Neuronal stem cell (in vitro differentiated cells): ENCODE measurements around the gene NAT16.
"Not testable (repeated sequence)": the region's sequence is repeated elsewhere in the genome, so short reads cannot be mapped to it uniquely, and the experiment has no call there.

Experiments
- DNase-seq: peaks from one replicate; pipeline ENCODE4 v3.0.0-alpha.2; 2013; ENCODE audit warnings: low spot score
- H2AFZ ChIP-seq: one replicate; pipeline ENCODE4 v1.6.1; 2013; ENCODE audit warnings: mild to moderate bottlenecking, low read length, inconsistent platforms
- H2AK5ac ChIP-seq: 2 replicates; pipeline ENCODE4 v1.6.1; 2013; ENCODE audit warnings: low read depth, mild to moderate bottlenecking, inconsistent platforms, low read length, moderate library complexity, mixed read lengths
- H2BK120ac ChIP-seq: 2 replicates; pipeline ENCODE4 v1.6.1; 2013; ENCODE audit warnings: low read depth, mild to moderate bottlenecking, inconsistent platforms, low read length, moderate library complexity, mixed read lengths
- H2BK12ac ChIP-seq: one replicate; pipeline ENCODE4 v1.6.1; 2013; ENCODE audit warnings: low read length, inconsistent platforms
- H2BK15ac ChIP-seq: 2 replicates; pipeline ENCODE4 v1.6.1; 2013; ENCODE audit warnings: mild to moderate bottlenecking, low read length, inconsistent platforms, mixed read lengths
- H2BK5ac ChIP-seq: one replicate; pipeline ENCODE4 v1.6.1; 2013; ENCODE audit warnings: inconsistent platforms, mild to moderate bottlenecking, low read length, moderate library complexity
- H3K14ac ChIP-seq: one replicate; pipeline ENCODE4 v1.6.1; 2013; ENCODE audit warnings: low read length, inconsistent platforms
- H3K18ac ChIP-seq: 2 replicates; pipeline ENCODE4 v1.6.1; 2013; ENCODE audit warnings: low read length, inconsistent platforms
- H3K23ac ChIP-seq: 2 replicates; pipeline ENCODE4 v1.6.1; 2013; ENCODE audit warnings: low read depth, mild to moderate bottlenecking, mixed read lengths, low read length, inconsistent platforms; ENCODE audit not compliant: poor library complexity
- H3K27ac ChIP-seq: replicated peaks from 3 replicates; pipeline ENCODE4 v1.5.1; 2013; ENCODE audit warnings: low read length, inconsistent platforms
- H3K27me3 ChIP-seq, 3 experiments: 2 replicates each; pipeline ENCODE4 v1.6.1; 2013; ENCODE audit warnings: low read length in 3 of 3, mild to moderate bottlenecking in 2 of 3, inconsistent platforms in 1 of 3, low read depth in 1 of 3, mixed read lengths in 1 of 3, moderate library complexity in 1 of 3; ENCODE audit not compliant: control insufficient read depth in 3 of 3, insufficient read depth in 3 of 3
- H3K36me3 ChIP-seq, 2 donors: replicated peaks in 1 of 2; 2 replicates each; pipeline ENCODE4 v1.6.1; 2013; ENCODE audit warnings: low read length in 2 of 2; ENCODE audit not compliant: control insufficient read depth in 2 of 2, insufficient read depth in 2 of 2
- H3K4ac ChIP-seq: 2 replicates; pipeline ENCODE4 v1.6.1; 2013; ENCODE audit warnings: inconsistent platforms, mild to moderate bottlenecking, low read length, moderate library complexity
- H3K4me1 ChIP-seq, 2 donors: 1 replicate in 1 of 2; 2 replicates in 1 of 2; pipeline ENCODE4 v1.6.1; 2013; ENCODE audit warnings: low read length in 2 of 2, low read depth in 1 of 2; ENCODE audit not compliant: control insufficient read depth in 2 of 2, insufficient read depth in 1 of 2
- H3K4me2 ChIP-seq: one replicate; pipeline ENCODE4 v1.6.1; 2013; ENCODE audit warnings: mild to moderate bottlenecking, low read length, inconsistent platforms; ENCODE audit not compliant: insufficient read depth, poor library complexity, severe bottlenecking
- H3K4me3 ChIP-seq, 2 donors: 2 replicates each; pipeline ENCODE4 v1.5.1; 2013; ENCODE audit warnings: low read length in 2 of 2, mild to moderate bottlenecking in 2 of 2, inconsistent platforms in 1 of 2, moderate library complexity in 1 of 2
- H3K79me1 ChIP-seq: one replicate; pipeline ENCODE4 v1.6.1; 2013; ENCODE audit warnings: low read depth, mild to moderate bottlenecking, inconsistent platforms, low read length, moderate library complexity
- H3K9ac ChIP-seq: one replicate; pipeline ENCODE4 v1.6.1; 2013; ENCODE audit warnings: mild to moderate bottlenecking, low read depth, low read length, inconsistent platforms; ENCODE audit not compliant: poor library complexity
- H3K9me3 ChIP-seq, 2 donors: replicated peaks in 1 of 2; 2 replicates each; pipeline versions ENCODE3 to v1.6.1; 2013; ENCODE audit warnings: low read length in 2 of 2, mild to moderate bottlenecking in 2 of 2, inconsistent platforms in 1 of 2, low read depth in 1 of 2, mixed read lengths in 1 of 2, moderate library complexity in 1 of 2; ENCODE audit not compliant: control insufficient read depth in 2 of 2, insufficient read depth in 1 of 2
- H4K8ac ChIP-seq: one replicate; pipeline ENCODE4 v1.6.1; 2013; ENCODE audit warnings: low read depth, mild to moderate bottlenecking, inconsistent platforms, low read length, moderate library complexity
- H4K91ac ChIP-seq: one replicate; pipeline ENCODE4 v1.6.1; 2013; ENCODE audit warnings: low read length, low read depth, mild to moderate bottlenecking, inconsistent platforms; ENCODE audit not compliant: poor library complexity
- WGBS, 2 donors: extraction: QIAGEN DNeasy Blood & Tissue Kit; methylation state at CpG; one replicate each; pipeline ENCODE4 v1.1.7; 2013; ENCODE audit warnings: missing lambda C conversion rate in 2 of 2, mixed read lengths in 1 of 2; ENCODE audit not compliant: insufficient read length in 2 of 2, insufficient replicate concordance in 1 of 2; ENCODE audit errors: extremely low coverage in 2 of 2; 5-methylcytosine and 5-hydroxymethylcytosine counted together

NAT16 gene

DNA sequence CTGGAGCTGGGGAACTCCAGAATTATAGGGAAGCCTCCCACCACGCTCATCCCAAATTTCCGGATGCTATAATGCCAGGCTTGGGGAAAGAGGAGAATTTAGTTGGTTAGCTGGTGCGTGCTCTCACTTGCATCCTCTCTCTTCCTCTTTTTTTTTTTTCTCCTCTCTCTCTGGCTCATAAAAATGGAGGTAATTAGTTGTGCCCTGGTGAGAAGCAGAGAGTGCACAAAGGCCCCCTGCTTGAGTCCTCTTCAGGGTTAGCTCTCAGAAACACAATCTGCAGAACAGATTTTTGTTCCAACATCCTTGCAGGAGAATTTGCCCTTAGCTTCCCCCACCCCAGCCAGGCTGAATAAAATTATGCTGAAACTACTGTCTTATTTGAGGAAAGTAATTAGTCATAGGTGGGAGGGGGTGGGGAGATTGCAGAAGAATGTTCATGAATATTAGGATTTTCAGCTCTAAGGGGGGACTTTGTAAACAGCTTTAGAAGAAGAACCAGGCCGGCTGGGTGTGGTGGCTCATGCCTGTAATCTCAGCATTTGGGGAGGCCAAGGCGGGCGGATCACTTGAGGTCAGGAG, 45.6 kb downstream of the NAT16 start:
- Histone ChIP-seq H2BK5ac (no peak overlapping the region), H3K18ac (no peak overlapping the region), H3K4me1 (peaks cover 15 to 20% of the 10 kb centered on the region in 2 donors), H3K79me1 (no peaks in the 10 kb centered on the region), H3K4me3 (no peak overlapping the region), H3K23ac (no peak overlapping the region), H2AFZ (peak overlapping the region; percentile 17), H3K4me2 (peak overlapping the region; percentile 2), H3K9ac (no peak overlapping the region), H3K36me3 (no peaks in the 10 kb centered on the region), H3K27me3 (no peaks in the 10 kb centered on the region), H2AK5ac (no peak overlapping the region), H2BK12ac (no peak overlapping the region), H3K9me3 (no peaks in the 10 kb centered on the region), H4K91ac (no peak overlapping the region), H2BK15ac (no peak overlapping the region), H3K14ac (no peak overlapping the region), H3K27ac (peak overlapping the region; percentile 64), H3K4ac (no peak overlapping the region), H2BK120ac (no peak overlapping the region), H4K8ac (no peak overlapping the region)
- WGBS, 2 donors = no CpG with 5 or more reads among the region's 6 CpGs
- no peak for DNase-seq

DNA sequence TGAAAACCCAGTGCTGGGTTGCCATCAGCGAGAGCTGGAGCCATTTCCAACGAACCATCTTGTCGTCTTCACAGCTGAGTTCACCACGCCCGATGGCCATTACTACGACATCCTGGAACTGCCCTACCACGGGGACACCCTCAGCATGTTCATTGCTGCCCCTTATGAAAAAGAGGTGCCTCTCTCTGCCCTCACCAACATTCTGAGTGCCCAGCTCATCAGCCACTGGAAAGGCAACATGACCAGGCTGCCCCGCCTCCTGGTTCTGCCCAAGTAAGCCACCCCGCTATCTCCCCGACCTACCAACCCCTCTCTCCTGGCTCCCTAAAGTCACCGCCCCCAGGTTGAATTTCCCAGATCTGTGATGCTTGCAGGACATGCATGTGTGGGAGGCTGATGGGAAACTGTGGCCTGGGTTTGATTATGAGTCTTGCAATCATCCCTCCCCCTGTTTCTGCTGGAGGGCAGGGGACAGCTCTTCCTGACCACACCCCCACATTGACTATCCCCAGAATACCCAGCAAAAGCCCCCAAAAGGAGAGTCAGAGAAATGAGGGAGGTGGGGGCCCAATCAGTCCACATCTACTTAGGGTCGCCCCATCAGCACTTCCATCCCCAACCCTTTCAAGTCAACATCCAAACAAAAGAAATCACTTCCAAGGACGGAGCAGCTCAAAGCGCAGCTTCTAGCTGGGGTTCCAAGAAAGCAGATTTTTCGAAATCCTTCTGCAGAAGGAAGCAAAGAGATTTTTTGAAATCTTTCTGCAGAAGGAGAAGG, 46.3 kb downstream of the NAT16 start:
- peak overlapping the region; percentile 7 for H2BK12ac ChIP-seq
- H3K27me3 ChIP-seq = no peaks in the 10 kb centered on the region
- no peak overlapping the region for H3K23ac ChIP-seq
- H3K4me1 ChIP-seq = peaks cover 15 to 20% of the 10 kb centered on the region in 2 donors
- no peak overlapping the region for H3K4ac ChIP-seq
- H2BK15ac ChIP-seq = no peak overlapping the region
- H3K9ac ChIP-seq = no peak overlapping the region
- H3K4me3 ChIP-seq = no peak overlapping the region
- H2BK120ac ChIP-seq = no peak overlapping the region
- no peak overlapping the region for H3K14ac ChIP-seq
- H2AFZ ChIP-seq = peak overlapping the region; percentile 17
- no peak for DNase-seq
- peak overlapping the region; percentile 64 for H3K27ac ChIP-seq
- H2AK5ac ChIP-seq = peak overlapping the region; percentile 23
- H4K91ac ChIP-seq = peak overlapping the region; percentile 73
- H3K36me3 ChIP-seq = no peaks in the 10 kb centered on the region
- no peaks in the 10 kb centered on the region for H3K9me3 ChIP-seq
- H3K79me1 ChIP-seq = no peaks in the 10 kb centered on the region
- WGBS, 2 donors = no CpG with 5 or more reads among the region's 15 CpGs
- H3K18ac ChIP-seq = peak overlapping the region; percentile 33
- H2BK5ac ChIP-seq = no peak overlapping the region
- H3K4me2 ChIP-seq = no peak overlapping the region
- no peak overlapping the region for H4K8ac ChIP-seq

DNA sequence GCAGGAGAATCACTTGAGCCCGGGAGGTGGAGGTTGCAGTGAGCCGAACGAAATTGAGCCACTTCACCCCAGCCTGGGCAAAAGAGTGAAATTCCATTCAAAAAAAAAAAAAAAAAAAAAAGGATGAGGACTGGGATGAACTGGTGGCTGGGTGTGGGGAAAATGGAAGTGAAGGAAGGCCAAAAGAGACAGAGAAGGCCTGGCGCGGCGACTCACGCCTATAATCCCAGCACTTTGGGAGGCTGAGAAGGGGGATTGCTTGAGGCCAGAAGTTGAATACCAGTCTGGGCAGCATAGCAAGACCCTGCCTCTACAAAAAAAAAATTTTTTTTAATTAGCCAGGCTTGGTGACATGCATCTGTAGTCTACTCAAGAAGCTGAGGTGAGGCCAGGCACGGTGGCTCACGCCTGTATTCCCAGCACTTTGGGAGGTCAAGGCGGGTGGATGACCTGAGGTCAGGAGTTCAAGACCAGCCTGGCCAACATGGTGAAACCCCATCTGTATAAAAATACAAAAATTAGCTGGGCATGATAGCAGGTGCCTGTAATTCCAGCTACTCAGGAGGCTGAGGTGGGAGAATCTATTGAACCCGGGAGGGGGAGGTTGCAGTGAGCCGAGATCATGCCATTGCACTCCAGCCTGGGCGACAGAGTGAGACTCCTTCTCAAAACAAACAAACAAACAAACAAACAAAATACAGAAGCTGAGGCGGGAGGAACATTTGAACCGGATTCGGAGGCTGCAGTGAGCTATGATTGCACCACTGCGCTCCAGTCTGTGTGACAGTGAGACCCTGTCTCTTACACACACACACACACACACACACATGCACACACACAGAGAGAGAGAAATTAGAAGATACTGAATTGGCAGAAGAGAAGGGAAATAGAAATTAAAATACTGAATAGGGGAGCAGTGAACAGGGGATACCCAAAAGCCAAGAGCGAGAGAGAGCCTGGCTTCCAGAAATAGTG, 47.2 kb downstream of the NAT16 start:
- H2AFZ ChIP-seq, H3K23ac ChIP-seq, H4K8ac ChIP-seq, H2BK120ac ChIP-seq, H3K27me3 ChIP-seq, H3K4me2 ChIP-seq, H3K36me3 ChIP-seq, H3K79me1 ChIP-seq, H2BK15ac ChIP-seq, H3K4me3 ChIP-seq, H3K4ac ChIP-seq, H3K27ac ChIP-seq, DNase-seq, H2BK12ac ChIP-seq, H3K14ac ChIP-seq, H2BK5ac ChIP-seq, H3K9ac ChIP-seq, H3K9me3 ChIP-seq: not testable (repeated sequence)
- peak overlapping the region; percentile 23 for H2AK5ac ChIP-seq
- peaks cover 14 to 16% of the 10 kb centered on the region in 2 donors for H3K4me1 ChIP-seq
- no CpG with 5 or more reads among the region's 18 CpGs for WGBS, 2 donors
- peak overlapping the region; percentile 33 for H3K18ac ChIP-seq
- peak overlapping the region; percentile 73 for H4K91ac ChIP-seq
